Suprapubic skin (tissue), 4 donors: Measurements from ENCODE around the gene RPUSD2. TPM values are rescaled to one million over a fixed set of nuclear protein-coding genes. Genes with fewer than 3 reads are reported as not detected.
A peak's percentile ranks its signal among the peaks of the same experiment; 100 is the strongest.

Source experiments
- DNase-seq, 2 donors: peaks; one replicate each; pipeline ENCODE4 v3.0.0-alpha.2; 2019; ENCODE audit warnings: low spot score in 2 of 2
- H3K27ac ChIP-seq: fragments of 200-600 bp; sonication (generic); one replicate; pipeline ENCODE4 v1.5.1; 2019
- H3K27me3 ChIP-seq: fragments of 200-600 bp; sonication (generic); one replicate; pipeline ENCODE4 v1.5.1; 2019
- H3K36me3 ChIP-seq: fragments of 200-600 bp; sonication (generic); one replicate; pipeline ENCODE4 v1.5.1; 2019
- H3K4me1 ChIP-seq: fragments of 200-600 bp; sonication (generic); one replicate; pipeline ENCODE4 v1.5.1; 2019
- H3K4me3 ChIP-seq: fragments of 200-600 bp; sonication (generic); one replicate; pipeline ENCODE4 v1.5.1; 2019; ENCODE audit warnings: mild to moderate bottlenecking
- H3K9me3 ChIP-seq: fragments of 200-600 bp; sonication (generic); one replicate; pipeline ENCODE4 v1.5.1; 2019
- EP300 ChIP-seq: sonication (generic); formaldehyde crosslinking; IDR thresholded peaks from one replicate; pipeline ENCODE4 v1.6.1; 2017; ENCODE audit warnings: antibody characterized with exemption
- POLR2A ChIP-seq, 2 donors: fragments of 450-650 bp; IDR thresholded peaks; one replicate each; pipeline ENCODE4 v1.6.1; 2017; ENCODE audit warnings: antibody characterized with exemption in 2 of 2, mild to moderate bottlenecking in 2 of 2, moderate library complexity in 2 of 2
- POLR2AphosphoS5 ChIP-seq, 3 donors: sonication (generic); formaldehyde crosslinking; IDR thresholded peaks; one replicate each; pipeline ENCODE4 v1.6.1; 2017; ENCODE audit warnings: antibody characterized with exemption in 3 of 3
- WGBS: methylation state at CpG from one replicate; pipeline ENCODE4 v1.1.5; 2018; 5-methylcytosine and 5-hydroxymethylcytosine counted together
- total RNA-seq, 4 donors: library from RNA; depleted of rRNA; stranded (reverse); fragments of >200 nt; gene quantifications; one replicate each; pipeline ENCODE4 v1.1.0, GENCODE V29; 2016
- TF ChIP-seq, protein P1 (sequence below), 2 donors: fragments of 200-600 bp in 1 of 2; fragments of 450-650 bp in 1 of 2; sonication (generic) in 1 of 2; IDR thresholded peaks; one replicate each; pipeline ENCODE4 v1.5.1; 2016 to 2019; ENCODE audit warnings: antibody characterized with exemption in 2 of 2, mild to moderate bottlenecking in 1 of 2, moderate library complexity in 1 of 2

The RPUSD2 gene
- 10 to 100 TPM in 3 of 4 donors, 1 to 10 TPM in 1; 8.1 to 14.0 (median 12.1) TPM for total RNA-seq

GRCh38 chr15:40569129-40569953 lies at the start of gene RPUSD2:
RPUSD2 (plus strand) TSS chr15:40569299; CDS start chr15:40569338, 39 bp downstream.
- Histone ChIP-seq H3K27ac (peak within 1 kb of the TSS; percentile 87), H3K4me1 (peaks cover 24% of the 10 kb centered on the region), H3K4me3 (peak within 1 kb of the TSS; percentile 99), H3K36me3 (peaks cover 23% of the 10 kb centered on the region), H3K27me3 (no peaks in the 10 kb centered on the region), H3K9me3 (no peaks in the 10 kb centered on the region)
- TF ChIP-seq, protein P1, sequence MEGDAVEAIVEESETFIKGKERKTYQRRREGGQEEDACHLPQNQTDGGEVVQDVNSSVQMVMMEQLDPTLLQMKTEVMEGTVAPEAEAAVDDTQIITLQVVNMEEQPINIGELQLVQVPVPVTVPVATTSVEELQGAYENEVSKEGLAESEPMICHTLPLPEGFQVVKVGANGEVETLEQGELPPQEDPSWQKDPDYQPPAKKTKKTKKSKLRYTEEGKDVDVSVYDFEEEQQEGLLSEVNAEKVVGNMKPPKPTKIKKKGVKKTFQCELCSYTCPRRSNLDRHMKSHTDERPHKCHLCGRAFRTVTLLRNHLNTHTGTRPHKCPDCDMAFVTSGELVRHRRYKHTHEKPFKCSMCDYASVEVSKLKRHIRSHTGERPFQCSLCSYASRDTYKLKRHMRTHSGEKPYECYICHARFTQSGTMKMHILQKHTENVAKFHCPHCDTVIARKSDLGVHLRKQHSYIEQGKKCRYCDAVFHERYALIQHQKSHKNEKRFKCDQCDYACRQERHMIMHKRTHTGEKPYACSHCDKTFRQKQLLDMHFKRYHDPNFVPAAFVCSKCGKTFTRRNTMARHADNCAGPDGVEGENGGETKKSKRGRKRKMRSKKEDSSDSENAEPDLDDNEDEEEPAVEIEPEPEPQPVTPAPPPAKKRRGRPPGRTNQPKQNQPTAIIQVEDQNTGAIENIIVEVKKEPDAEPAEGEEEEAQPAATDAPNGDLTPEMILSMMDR (IDR thresholded peaks at IDR 0.05) = no peak
- no peak for TF ChIP-seq EP300
- peak in 1 of 2 donors; percentile 25 for TF ChIP-seq POLR2A (IDR thresholded peaks at IDR 0.05)
- TF ChIP-seq POLR2AphosphoS5 (IDR thresholded peaks at IDR 0.05) = peak in 2 of 3 donors; percentile 19 to 91
- 1% methylated on average over 22 of the region's 62 CpGs for WGBS
- DNase-seq = peak; percentile 96 to 97

- Histone ChIP-seq H3K4me1 (no peaks in the 10 kb centered on the region), H3K4me3 (no peak overlapping the region), H3K27me3 (no peaks in the 10 kb centered on the region), H3K36me3 (no peaks in the 10 kb centered on the region), H3K27ac (no peak overlapping the region), H3K9me3 (no peaks in the 10 kb centered on the region)
- DNase-seq = no peak
- no peak for TF ChIP-seq POLR2A (IDR thresholded peaks at IDR 0.05)
- no peak for TF ChIP-seq EP300
- TF ChIP-seq POLR2AphosphoS5 (IDR thresholded peaks at IDR 0.05) = no peak
- TF ChIP-seq, protein P1 (IDR thresholded peaks at IDR 0.05) = no peak
Measured at GRCh38 chr15:40523611-40524010, 45.5 kb upstream of the RPUSD2 start.

DNA sequence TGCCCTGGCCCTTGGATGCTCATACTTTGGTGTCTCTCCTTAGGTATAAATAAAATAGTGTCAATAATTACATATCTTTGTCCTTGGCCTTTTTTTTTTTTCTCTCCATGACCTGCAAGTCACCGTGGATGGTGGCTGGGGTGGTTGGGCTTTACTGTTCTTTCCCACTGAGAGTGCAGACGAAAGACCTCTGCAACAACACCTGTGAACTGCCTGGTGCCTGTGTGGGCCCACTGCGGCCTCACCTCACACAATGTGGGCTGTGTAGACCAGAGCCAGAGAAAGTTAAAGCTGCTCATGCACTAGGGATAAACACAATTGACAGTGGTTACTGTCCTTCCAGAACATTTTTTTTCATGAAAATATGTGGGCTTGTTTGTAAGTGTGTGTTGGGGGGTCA lies 43.2 kb upstream of the RPUSD2 start:
- Histone ChIP-seq H3K4me1 (no peaks in the 10 kb centered on the region), H3K36me3 (no peaks in the 10 kb centered on the region), H3K27me3 (no peaks in the 10 kb centered on the region), H3K9me3 (no peaks in the 10 kb centered on the region), H3K4me3 (no peak overlapping the region), H3K27ac (no peak overlapping the region)
- TF ChIP-seq POLR2AphosphoS5 (IDR thresholded peaks at IDR 0.05) (no peak), EP300 (no peak), POLR2A (IDR thresholded peaks at IDR 0.05) (no peak)
- TF ChIP-seq, protein P1 (IDR thresholded peaks at IDR 0.05) = no peak
- DNase-seq = no peak
- WGBS = 98% methylated on average over 3 of the region's 3 CpGs

GRCh38 chr15:40528801-40529200 lies 40.3 kb upstream of the RPUSD2 start:
- DNase-seq = no peak
- no peak for TF ChIP-seq EP300
- TF ChIP-seq, protein P1 (IDR thresholded peaks at IDR 0.05) = no peak
- TF ChIP-seq POLR2A (IDR thresholded peaks at IDR 0.05) = no peak
- no peak for TF ChIP-seq POLR2AphosphoS5 (IDR thresholded peaks at IDR 0.05)
- 89% methylated on average over 4 of the region's 6 CpGs for WGBS
- no peak overlapping the region for H3K27ac ChIP-seq
- no peak overlapping the region for H3K4me3 ChIP-seq
- no peaks in the 10 kb centered on the region for H3K36me3 ChIP-seq
- H3K4me1 ChIP-seq = no peaks in the 10 kb centered on the region
- H3K27me3 ChIP-seq = no peaks in the 10 kb centered on the region
- no peaks in the 10 kb centered on the region for H3K9me3 ChIP-seq

GRCh38 chr15:40533763-40534364 lies 35.2 kb upstream of the RPUSD2 start:
- no peaks in the 10 kb centered on the region for H3K4me1 ChIP-seq
- no peak overlapping the region for H3K4me3 ChIP-seq
- no peak for DNase-seq
- no peaks in the 10 kb centered on the region for H3K9me3 ChIP-seq
- TF ChIP-seq POLR2AphosphoS5 (IDR thresholded peaks at IDR 0.05) = no peak
- no peak for TF ChIP-seq EP300
- TF ChIP-seq, protein P1 (IDR thresholded peaks at IDR 0.05) = no peak
- no peak for TF ChIP-seq POLR2A (IDR thresholded peaks at IDR 0.05)
- peaks cover under 1% of the 10 kb centered on the region for H3K36me3 ChIP-seq
- no peaks in the 10 kb centered on the region for H3K27me3 ChIP-seq
- WGBS = 96% methylated on average over 4 of the region's 4 CpGs
- no peak overlapping the region for H3K27ac ChIP-seq
